ENCODE results near the gene LZTR1. TPM values are rescaled to one million over a fixed set of nuclear protein-coding genes. Genes with fewer than 3 reads are reported as not detected.
"Not testable (repeated sequence)": the region's sequence is repeated elsewhere in the genome, so short reads cannot be mapped to it uniquely, and the experiment has no call there.

LZTR1 gene
- total RNA-seq, 1 donor from 2014 or later = 64.7 TPM

DNA sequence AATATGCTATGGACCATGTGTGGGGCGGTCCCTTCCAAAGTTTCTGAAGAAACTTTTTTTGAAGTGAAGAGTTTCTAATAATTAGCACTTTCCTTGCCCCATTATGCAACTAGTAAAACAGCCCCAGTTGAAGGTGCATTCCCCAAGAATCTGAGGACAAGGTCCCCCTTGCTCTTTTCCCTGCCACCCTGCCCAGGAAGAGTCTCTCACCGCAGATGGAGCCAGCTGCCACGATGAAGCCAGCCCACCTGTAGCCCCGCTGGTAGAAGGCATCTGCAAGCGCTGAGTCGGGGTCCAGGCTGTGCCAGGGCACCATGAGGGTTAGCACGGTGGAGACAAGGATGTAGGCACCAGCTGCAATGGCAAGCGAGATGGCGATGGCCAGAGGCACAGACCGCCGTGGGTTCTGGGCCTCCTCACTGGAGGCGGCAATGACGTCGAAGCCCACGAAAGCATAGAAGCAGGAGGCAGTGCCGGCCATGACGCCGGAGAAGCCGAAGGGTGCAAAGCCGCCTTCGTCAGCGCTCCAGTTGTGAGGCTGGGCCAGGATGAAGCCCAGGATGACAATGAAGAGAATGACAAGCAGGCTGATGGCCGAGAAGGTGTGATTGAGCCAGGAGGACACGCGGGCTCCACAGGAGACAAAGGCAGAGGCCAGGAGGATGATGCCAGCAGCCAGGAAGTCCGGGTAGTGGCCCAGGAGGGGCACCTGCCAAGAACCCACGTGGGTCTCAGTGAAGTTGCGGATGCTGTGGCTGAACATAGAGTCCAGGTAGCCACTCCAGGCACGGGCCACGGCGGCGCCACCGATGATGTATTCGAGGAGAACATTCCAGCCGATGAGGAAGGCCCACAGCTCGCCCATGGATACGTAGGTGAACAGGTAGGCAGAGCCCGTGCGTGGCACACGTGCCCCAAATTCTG lies 48.8 kb downstream of the LZTR1 start:
- Mint-ChIP-seq H3K4me3 (ENCODE audit: low read depth) (no peak overlapping the region), H3K36me3 (ENCODE audit: low read depth) (no peaks in the 10 kb centered on the region), H3K27me3 (ENCODE audit: low read depth) (peaks cover 25% of the 10 kb centered on the region), H3K9me3 (no peaks in the 10 kb centered on the region), H3K4me1 (ENCODE audit: low read depth) (no peaks in the 10 kb centered on the region), H3K27ac (no peak overlapping the region)
- intact Hi-C loops (cut with micrococcal nuclease) = no loop called here
- DNase-seq (ENCODE audit: low spot score) = no peak

DNA sequence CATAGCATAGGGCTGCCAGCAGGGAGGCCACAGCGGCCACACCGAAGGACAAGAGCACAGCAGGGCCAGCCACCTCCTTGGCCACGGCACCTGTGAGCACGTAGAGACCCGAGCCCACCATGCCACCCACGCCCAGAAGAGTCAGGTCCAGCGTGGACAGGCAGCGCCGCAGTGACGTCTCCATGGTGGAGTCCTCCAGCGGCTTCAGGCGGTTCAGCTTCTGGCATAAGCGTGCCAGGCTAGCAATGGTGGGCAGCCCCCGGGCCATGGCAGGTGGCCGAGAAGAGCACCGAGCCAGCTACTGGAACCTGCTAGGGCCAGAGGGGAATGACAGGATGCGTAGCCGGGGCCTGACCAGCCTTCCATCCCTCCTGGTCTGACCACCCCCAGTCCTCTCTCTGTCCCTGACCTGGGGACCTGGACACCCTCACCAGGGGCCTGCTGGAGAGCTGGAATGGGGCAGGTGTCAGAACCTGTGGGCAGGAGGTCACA lies 49.5 kb downstream of the LZTR1 start:
- peaks cover 25% of the 10 kb centered on the region for H3K27me3 Mint-ChIP-seq (ENCODE audit: low read depth)
- H3K4me1 Mint-ChIP-seq (ENCODE audit: low read depth) = no peaks in the 10 kb centered on the region
- intact Hi-C loops (cut with micrococcal nuclease) = no loop called here
- no peak overlapping the region for H3K27ac Mint-ChIP-seq
- DNase-seq (ENCODE audit: low spot score) = no peak
- H3K36me3 Mint-ChIP-seq (ENCODE audit: low read depth) = no peaks in the 10 kb centered on the region
- H3K9me3 Mint-ChIP-seq = no peaks in the 10 kb centered on the region
- H3K4me3 Mint-ChIP-seq (ENCODE audit: low read depth) = no peak overlapping the region

DNA sequence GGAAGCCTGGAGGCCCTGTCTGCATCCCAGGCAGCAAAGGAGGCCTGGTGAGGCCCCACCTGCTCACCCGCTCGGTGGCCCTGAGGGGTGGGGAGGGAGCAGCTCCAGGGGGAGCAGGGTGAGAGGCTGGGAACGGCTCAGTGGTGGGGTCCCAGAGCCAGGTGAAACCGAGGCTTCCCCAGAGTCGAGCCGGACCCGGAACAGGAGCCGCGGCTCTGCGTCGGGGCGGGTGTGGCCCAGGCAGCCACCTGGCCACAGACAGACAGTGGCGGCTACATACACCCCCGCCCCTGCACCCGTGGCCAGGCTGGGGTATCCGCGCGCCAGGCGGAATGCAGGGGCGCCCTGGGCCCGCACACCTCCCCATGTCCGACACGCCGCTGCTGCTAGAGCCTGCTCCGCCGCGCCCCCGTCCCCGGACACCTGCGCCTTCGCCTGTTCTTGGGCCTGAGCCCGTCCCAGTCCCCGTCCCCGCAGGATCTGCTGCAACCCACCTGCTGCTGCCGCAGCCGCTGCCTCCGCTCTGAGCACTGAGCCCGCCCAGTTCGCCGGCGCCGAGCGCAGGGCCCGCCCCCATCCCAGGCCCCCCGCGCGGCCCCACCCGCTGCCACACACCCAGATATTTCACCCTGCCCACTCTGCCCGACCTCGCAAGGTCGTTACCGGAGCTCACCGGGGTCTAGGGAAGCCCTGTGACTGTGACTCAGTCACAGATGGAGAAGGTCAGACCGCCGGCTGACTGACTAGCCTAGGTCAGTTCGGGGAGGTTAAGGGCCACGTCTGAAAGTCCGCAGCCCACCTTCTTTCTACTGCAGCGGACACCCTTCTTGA lies 50.2 kb downstream of the LZTR1 start, which contains the start of gene SLC7A4:
Gene SLC7A4, minus strand, starts transcription at position 525 of the 831 bp plus-strand sequence. CDS start 749 bp downstream, outside the sequence.
- Mint-ChIP-seq H3K27me3 (ENCODE audit: low read depth) (peaks cover 25% of the 10 kb centered on the region), H3K4me1 (ENCODE audit: low read depth) (no peaks in the 10 kb centered on the region), H3K9me3 (no peaks in the 10 kb centered on the region), H3K27ac (no peak within 1 kb of the TSS), H3K4me3 (ENCODE audit: low read depth) (no peak within 1 kb of the TSS), H3K36me3 (ENCODE audit: low read depth) (no peaks in the 10 kb centered on the region)
- DNase-seq (ENCODE audit: low spot score) = no peak
- intact Hi-C loops (cut with micrococcal nuclease) = no loop called here

DNA sequence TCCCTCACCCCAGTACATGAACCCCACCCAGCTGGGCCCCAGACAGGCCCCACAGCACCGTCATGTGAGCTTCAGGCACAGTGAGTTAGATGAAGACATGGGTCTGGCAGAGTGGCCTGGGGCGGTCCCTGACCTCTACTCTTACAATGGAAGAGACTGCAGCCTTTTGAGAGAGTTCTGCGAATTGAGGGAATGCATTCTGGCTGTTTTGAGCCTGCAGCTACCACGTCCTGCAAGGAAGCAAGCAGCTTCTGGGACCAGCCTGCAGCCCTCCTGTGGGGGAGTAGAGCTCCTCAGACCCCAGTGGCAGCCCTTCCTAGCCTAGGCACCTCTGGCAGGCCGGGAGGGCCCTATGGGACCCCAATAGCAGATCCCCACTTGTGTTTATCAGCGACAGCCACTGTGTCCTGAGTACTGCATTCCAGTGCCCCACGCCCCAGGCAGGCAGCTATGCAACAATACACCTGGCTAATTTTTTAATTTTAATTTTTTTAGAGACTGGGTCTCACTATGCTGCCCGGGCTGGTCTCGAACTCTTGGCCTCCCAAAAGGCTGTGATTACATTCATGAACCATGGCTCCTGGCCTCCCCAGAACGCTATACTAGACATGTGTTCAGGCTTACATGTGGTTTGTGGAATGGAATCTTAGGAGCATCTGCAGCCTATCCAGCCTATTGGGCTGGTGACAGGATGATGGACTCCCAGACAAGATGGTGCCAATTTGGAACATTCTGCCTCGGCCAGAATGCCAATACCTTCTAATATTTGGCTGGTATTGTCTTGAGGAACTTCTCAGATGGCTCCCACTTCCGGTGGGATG lies 51.0 kb downstream of the LZTR1 start:
- no peak overlapping the region for H3K27ac Mint-ChIP-seq
- intact Hi-C loops (cut with micrococcal nuclease) = no loop called here
- no peak overlapping the region for H3K4me3 Mint-ChIP-seq (ENCODE audit: low read depth)
- peaks cover 25% of the 10 kb centered on the region for H3K27me3 Mint-ChIP-seq (ENCODE audit: low read depth)
- DNase-seq (ENCODE audit: low spot score) = no peak
- no peaks in the 10 kb centered on the region for H3K36me3 Mint-ChIP-seq (ENCODE audit: low read depth)
- H3K9me3 Mint-ChIP-seq = no peaks in the 10 kb centered on the region
- no peaks in the 10 kb centered on the region for H3K4me1 Mint-ChIP-seq (ENCODE audit: low read depth)

DNA sequence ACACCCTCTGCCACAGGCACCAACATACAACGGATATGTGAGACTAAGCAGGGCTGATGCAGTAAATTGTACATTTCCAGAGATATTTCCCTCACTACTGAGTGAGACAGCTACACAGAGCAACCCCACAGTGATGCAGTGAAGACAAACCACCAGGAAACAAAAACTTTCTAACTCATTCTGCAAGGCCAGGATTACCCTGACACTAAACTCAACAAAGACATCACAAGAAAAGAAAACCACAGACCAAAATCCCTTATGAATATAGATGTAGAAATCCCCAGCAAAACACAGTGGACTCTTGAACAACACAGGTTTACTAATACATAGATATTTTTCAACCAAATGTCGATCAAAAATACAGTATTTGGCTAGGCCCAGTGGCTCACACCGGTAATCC lies 51.8 kb downstream of the LZTR1 start:
- Mint-ChIP-seq H3K4me1 (ENCODE audit: low read depth) (no peaks in the 10 kb centered on the region), H3K27me3 (ENCODE audit: low read depth) (peaks cover 28% of the 10 kb centered on the region), H3K27ac (no peak overlapping the region), H3K4me3 (ENCODE audit: low read depth) (no peak overlapping the region), H3K9me3 (no peaks in the 10 kb centered on the region), H3K36me3 (ENCODE audit: low read depth) (no peaks in the 10 kb centered on the region)
- DNase-seq (ENCODE audit: low spot score) = no peak
- intact Hi-C loops (cut with micrococcal nuclease) = no loop called here

DNA sequence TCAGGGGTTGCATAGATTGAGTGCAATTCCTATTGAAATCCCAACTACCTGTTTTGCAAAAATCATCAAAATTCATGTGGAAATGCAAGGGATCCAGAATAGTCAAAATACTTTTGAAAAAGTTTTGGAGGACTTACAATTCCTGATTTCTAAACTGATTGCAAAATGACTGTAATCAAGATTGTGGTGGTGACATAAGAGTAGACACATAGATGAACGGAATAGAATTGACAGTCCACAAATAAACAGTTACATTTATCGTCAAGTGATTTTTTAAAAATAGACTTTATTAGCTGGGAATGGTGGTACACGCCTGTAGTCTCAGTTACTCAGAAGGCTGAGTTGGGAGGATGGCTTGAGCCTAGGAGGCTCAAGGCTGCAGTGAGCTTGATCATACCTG lies 52.9 kb downstream of the LZTR1 start:
- no peaks in the 10 kb centered on the region for H3K4me1 Mint-ChIP-seq (ENCODE audit: low read depth)
- no peaks in the 10 kb centered on the region for H3K36me3 Mint-ChIP-seq (ENCODE audit: low read depth)
- intact Hi-C loops (cut with micrococcal nuclease) = no loop called here
- H3K27ac Mint-ChIP-seq = no peak overlapping the region
- DNase-seq (ENCODE audit: low spot score) = no peak
- no peak overlapping the region for H3K4me3 Mint-ChIP-seq (ENCODE audit: low read depth)
- H3K27me3 Mint-ChIP-seq (ENCODE audit: low read depth) = peaks cover 28% of the 10 kb centered on the region
- no peaks in the 10 kb centered on the region for H3K9me3 Mint-ChIP-seq

DNA sequence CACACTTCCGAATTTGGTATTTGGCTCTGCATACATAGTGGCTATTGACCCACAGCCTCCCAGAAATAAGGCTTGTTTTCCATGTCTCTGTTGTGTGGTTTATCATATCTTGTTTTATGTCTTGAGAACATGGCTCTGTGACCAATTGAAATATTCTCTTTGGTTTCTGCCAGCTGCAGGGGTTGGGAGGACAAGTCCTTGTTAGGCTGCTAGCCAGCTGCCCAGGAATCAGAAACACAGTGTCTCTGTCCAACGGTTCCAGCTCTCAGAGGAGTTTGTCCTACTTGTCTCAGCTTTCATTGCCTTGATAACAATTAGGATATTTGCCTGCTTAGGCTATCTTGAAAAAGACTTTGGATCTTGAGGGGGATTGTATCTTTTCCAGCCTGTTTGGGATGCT lies 56.3 kb downstream of the LZTR1 start:
- H3K4me1 Mint-ChIP-seq (ENCODE audit: low read depth) = no peaks in the 10 kb centered on the region
- DNase-seq (ENCODE audit: low spot score) = no peak
- no peak overlapping the region for H3K4me3 Mint-ChIP-seq (ENCODE audit: low read depth)
- intact Hi-C loops (cut with micrococcal nuclease) = no loop called here
- peaks cover 19% of the 10 kb centered on the region for H3K27me3 Mint-ChIP-seq (ENCODE audit: low read depth)
- H3K9me3 Mint-ChIP-seq = no peaks in the 10 kb centered on the region
- H3K36me3 Mint-ChIP-seq (ENCODE audit: low read depth) = no peaks in the 10 kb centered on the region
- H3K27ac Mint-ChIP-seq = no peak overlapping the region

DNA sequence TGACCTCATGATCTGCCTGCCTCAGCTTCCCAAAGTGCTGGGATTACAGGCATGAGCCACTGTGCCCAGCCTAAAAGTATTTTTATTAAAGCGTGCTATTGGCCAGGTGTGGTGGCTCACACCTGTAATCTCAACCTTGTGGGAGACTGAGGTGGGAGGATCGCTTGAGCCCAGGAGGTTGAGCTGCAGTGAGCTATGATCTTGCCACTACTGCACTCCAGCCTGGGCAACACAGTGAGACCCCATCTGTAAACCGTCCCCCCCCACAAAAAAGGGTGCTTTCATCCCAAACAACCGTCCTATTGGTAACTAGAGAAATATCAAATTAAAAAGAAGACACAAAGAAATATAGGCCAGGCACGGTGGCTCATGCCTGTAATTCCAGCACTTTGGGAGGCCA lies 57.1 kb downstream of the LZTR1 start:
- intact Hi-C loops (cut with micrococcal nuclease); H3K4me1 Mint-ChIP-seq (ENCODE audit: low read depth): not testable (repeated sequence)
- peaks cover 15% of the 10 kb centered on the region for H3K27me3 Mint-ChIP-seq (ENCODE audit: low read depth)

DNA sequence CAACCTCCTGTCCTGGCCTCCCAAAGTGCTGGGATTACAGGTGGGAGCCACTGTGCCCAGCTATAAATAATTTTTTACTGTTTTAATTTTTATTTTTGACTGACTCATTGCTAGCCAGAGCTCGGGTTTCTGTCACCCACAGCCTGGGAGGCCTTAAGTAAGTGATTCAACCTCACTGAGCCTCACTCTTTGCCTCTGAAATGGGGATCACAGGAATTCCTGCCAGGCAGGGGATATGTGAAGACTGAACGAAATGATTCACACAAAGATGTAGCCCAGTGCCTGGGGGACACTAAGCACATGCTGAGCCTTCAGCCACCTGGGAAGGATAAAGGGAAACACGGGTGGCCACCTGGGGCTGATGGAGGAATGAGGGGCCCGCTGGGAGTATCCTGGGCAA lies 59.8 kb downstream of the LZTR1 start:
- H3K27me3 Mint-ChIP-seq (ENCODE audit: low read depth) = peaks cover 28% of the 10 kb centered on the region
- peaks cover 9% of the 10 kb centered on the region for H3K4me1 Mint-ChIP-seq (ENCODE audit: low read depth)
- no peak overlapping the region for H3K27ac Mint-ChIP-seq
- intact Hi-C loops (cut with micrococcal nuclease) = no loop called here
- no peak overlapping the region for H3K4me3 Mint-ChIP-seq (ENCODE audit: low read depth)
- H3K9me3 Mint-ChIP-seq = no peaks in the 10 kb centered on the region
- no peak for DNase-seq (ENCODE audit: low spot score)
- H3K36me3 Mint-ChIP-seq (ENCODE audit: low read depth) = no peaks in the 10 kb centered on the region

More for the DNA sequence above, 57.1 kb downstream of the LZTR1 start:
- not testable (repeated sequence) for H3K27ac Mint-ChIP-seq; H3K4me3 Mint-ChIP-seq (ENCODE audit: low read depth); DNase-seq (ENCODE audit: low spot score); H3K36me3 Mint-ChIP-seq (ENCODE audit: low read depth); H3K9me3 Mint-ChIP-seq

DNA sequence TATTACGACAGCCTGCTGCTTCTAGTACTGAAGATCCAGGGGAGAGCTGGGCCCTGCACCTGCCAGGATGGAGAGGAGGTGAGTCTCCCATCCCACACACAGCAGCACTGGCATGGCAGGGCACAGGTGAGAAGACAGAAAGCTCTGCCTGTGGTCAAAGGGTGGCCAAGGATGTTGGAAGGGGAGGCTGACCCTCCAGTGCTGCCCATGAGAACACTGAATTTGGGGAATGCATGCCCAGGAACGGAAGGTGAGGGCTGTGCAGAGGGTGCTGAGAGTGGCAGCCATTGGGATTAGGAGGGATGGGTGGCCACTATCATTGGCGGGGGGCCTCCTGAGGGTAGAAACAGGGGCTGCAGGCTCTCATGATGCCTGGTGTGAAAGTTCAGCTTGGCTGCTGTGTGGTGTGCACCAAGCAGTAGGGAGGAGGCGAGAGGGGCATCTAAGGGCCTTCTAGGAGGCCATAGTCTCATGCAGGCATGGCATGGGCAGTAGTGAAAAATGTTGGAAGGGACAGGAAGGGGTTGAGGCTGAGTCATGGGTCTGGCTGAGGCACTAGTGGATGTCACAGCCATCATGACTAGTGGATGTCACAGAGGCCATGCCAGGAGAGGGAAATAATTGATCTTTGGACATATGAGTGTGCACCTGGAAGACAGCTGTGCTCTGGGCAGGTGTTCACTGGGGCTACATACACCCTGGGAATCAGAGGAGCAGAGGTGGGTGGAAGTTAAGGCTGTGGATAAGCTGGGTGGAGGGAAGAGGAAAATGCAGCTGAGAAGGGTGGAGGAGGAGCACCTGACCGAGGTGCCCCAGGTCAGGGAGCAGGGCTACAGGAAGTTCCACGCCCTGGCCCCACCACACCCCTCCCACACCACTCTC lies 61.1 kb downstream of the LZTR1 start:
- intact Hi-C loops (cut with micrococcal nuclease) = no loop called here
- no peak for DNase-seq (ENCODE audit: low spot score)
- Mint-ChIP-seq H3K4me3 (ENCODE audit: low read depth) (no peak overlapping the region), H3K27me3 (ENCODE audit: low read depth) (peaks cover 28% of the 10 kb centered on the region), H3K4me1 (ENCODE audit: low read depth) (peaks cover 9% of the 10 kb centered on the region), H3K9me3 (no peaks in the 10 kb centered on the region), H3K27ac (no peak overlapping the region), H3K36me3 (ENCODE audit: low read depth) (no peaks in the 10 kb centered on the region)

DNA sequence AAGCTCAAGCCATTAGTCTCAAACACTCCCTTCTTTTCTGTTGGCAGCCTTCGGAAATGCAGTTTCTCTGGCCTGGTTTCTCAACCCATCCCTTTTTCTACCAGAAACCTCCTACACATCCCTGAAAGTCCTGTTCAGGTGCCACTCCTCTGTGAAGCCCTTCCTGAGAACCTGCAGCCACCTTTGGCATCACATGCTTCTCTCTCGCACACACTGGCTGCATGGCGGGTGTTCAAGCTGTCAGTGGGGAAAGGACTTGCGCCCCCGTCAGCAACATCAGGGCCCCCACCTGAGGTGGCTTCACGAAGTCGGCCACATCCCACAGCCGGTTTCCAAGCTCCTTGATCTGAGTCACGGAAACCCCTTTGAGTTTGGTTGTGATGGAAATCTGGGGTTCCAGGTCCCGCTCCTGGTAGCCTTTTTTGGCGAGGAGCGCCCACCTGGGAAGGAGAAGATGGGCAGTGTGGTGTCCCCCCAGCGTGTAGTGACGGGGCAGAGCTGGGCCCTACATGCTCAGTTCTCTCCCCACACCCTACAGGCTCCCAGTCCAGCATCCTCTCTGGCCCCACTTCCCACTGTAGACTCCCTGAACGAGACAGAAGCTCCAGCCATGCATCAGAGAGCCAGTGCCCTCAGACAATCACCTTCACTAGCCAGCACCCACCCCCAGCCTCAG lies 61.9 kb downstream of the LZTR1 start:
- no peak overlapping the region for H3K4me3 Mint-ChIP-seq (ENCODE audit: low read depth)
- intact Hi-C loops (cut with micrococcal nuclease) = no loop called here
- peaks cover 24% of the 10 kb centered on the region for H3K27me3 Mint-ChIP-seq (ENCODE audit: low read depth)
- no peaks in the 10 kb centered on the region for H3K36me3 Mint-ChIP-seq (ENCODE audit: low read depth)
- H3K4me1 Mint-ChIP-seq (ENCODE audit: low read depth) = peaks cover 9% of the 10 kb centered on the region
- DNase-seq (ENCODE audit: low spot score) = no peak
- no peaks in the 10 kb centered on the region for H3K9me3 Mint-ChIP-seq
- H3K27ac Mint-ChIP-seq = no peak overlapping the region
